Measurements from ENCODE around the gene RXRB. TPM values are rescaled to one million over a fixed set of nuclear protein-coding genes. Genes with fewer than 3 reads are reported as not detected.

RXRB gene
- polyA plus RNA-seq, 3 donors, result 4.5 to 74.5 (median 5.1) TPM

- 100% methylated on average over 3 of the region's 18 CpGs for WGBS (ENCODE audit: insufficient coverage)
- H3K4me3 ChIP-seq (replicated peaks in 1 of 3; ENCODE audit: low read depth in 2 of 3, low read length in 3 of 3), result no peak overlapping the region
- H3K4me1 ChIP-seq (ENCODE audit: control insufficient read depth in 1 of 2, insufficient read depth in 2 of 2, low read length in 2 of 2), result peaks cover 27 to 35% of the 10 kb centered on the region in 2 donors
- Mint-ChIP-seq H3K9me3 (peaks cover 0 to 7% (median 0%) of the 10 kb centered on the region in 7 donors), H3K4me3 (peak overlapping the region in 1 of 2 donors; percentile 42), H3K4me1 (peaks cover 32% of the 10 kb centered on the region), H3K27me3 (ENCODE audit: low read depth in 3 of 3) (peaks cover 26 to 38% (median 30%) of the 10 kb centered on the region in 3 donors), H3K27ac (peak overlapping the region in 1 of 7 donors; percentile 46), H3K36me3 (peaks cover 23 to 29% of the 10 kb centered on the region in 2 donors)
- TF ChIP-seq, protein P1, sequence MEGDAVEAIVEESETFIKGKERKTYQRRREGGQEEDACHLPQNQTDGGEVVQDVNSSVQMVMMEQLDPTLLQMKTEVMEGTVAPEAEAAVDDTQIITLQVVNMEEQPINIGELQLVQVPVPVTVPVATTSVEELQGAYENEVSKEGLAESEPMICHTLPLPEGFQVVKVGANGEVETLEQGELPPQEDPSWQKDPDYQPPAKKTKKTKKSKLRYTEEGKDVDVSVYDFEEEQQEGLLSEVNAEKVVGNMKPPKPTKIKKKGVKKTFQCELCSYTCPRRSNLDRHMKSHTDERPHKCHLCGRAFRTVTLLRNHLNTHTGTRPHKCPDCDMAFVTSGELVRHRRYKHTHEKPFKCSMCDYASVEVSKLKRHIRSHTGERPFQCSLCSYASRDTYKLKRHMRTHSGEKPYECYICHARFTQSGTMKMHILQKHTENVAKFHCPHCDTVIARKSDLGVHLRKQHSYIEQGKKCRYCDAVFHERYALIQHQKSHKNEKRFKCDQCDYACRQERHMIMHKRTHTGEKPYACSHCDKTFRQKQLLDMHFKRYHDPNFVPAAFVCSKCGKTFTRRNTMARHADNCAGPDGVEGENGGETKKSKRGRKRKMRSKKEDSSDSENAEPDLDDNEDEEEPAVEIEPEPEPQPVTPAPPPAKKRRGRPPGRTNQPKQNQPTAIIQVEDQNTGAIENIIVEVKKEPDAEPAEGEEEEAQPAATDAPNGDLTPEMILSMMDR (IDR thresholded peaks at IDR 0.05), result no peak
- H4K20me1 ChIP-seq (ENCODE audit: insufficient read depth, low read length), result no peaks in the 10 kb centered on the region
- no peak for DNase-seq
- no peaks in the 10 kb centered on the region for H3K79me2 ChIP-seq (ENCODE audit: insufficient read depth, low read length)
- no peaks in the 10 kb centered on the region for H3K9me3 ChIP-seq (replicated peaks in 1 of 2; ENCODE audit: control insufficient read depth in 1 of 2, insufficient read depth in 1 of 2, low read length in 2 of 2)
- peaks cover 10 to 29% of the 10 kb centered on the region in 2 donors for H3K36me3 ChIP-seq (replicated peaks in 1 of 2; ENCODE audit: control insufficient read depth in 1 of 2, insufficient read depth in 2 of 2, low read length in 2 of 2)
- H2AFZ ChIP-seq (ENCODE audit: insufficient read depth, low read depth, low read length, poor library complexity, severe bottlenecking), result no peak overlapping the region
- peaks cover 10 to 28% of the 10 kb centered on the region in 2 donors for H3K27me3 ChIP-seq (ENCODE audit: control insufficient read depth in 2 of 2, insufficient read depth in 2 of 2, low read length in 2 of 2)
- no peak overlapping the region for H3K9ac ChIP-seq (ENCODE audit: insufficient read depth, low read length, poor library complexity, severe bottlenecking)
- H3K4me2 ChIP-seq (replicated peaks; ENCODE audit: extremely low read depth, low read length, poor library complexity, severe bottlenecking), result no peak overlapping the region
- intact Hi-C loops (cut with micrococcal nuclease), result loop anchor here in 1 of 2 donors (5.0 kb wide), 1 partner anchor 35 kb away; no protein-coding TSS in a partner anchor
- no peak overlapping the region for H3K27ac ChIP-seq (ENCODE audit: low read depth in 1 of 2, low read length in 2 of 2)
These were observed 11.4 kb upstream of the RXRB start for GRCh38 chr6:33211666-33212422.

GRCh38 chr6:33211136-33211535 lies 10.7 kb upstream of the RXRB start:
- H2AFZ ChIP-seq (ENCODE audit: insufficient read depth, low read depth, low read length, poor library complexity, severe bottlenecking), result no peak overlapping the region
- H3K4me2 ChIP-seq (replicated peaks; ENCODE audit: extremely low read depth, low read length, poor library complexity, severe bottlenecking), result no peak overlapping the region
- intact Hi-C loops (cut with micrococcal nuclease), result loop anchor here in 1 of 2 donors (5.0 kb wide), 1 partner anchor 36 kb away; no protein-coding TSS in a partner anchor
- H3K27me3 ChIP-seq (ENCODE audit: control insufficient read depth in 2 of 2, insufficient read depth in 2 of 2, low read length in 2 of 2), result peaks cover 10 to 28% of the 10 kb centered on the region in 2 donors
- Mint-ChIP-seq H3K36me3 (peaks cover 23 to 29% of the 10 kb centered on the region in 2 donors), H3K4me3 (no peak overlapping the region), H3K27ac (no peak overlapping the region), H3K9me3 (peaks cover 0 to 7% (median 0%) of the 10 kb centered on the region in 7 donors), H3K4me1 (peaks cover 34% of the 10 kb centered on the region), H3K27me3 (ENCODE audit: low read depth in 3 of 3) (peaks cover 24 to 45% (median 30%) of the 10 kb centered on the region in 3 donors)
- TF ChIP-seq, protein P1 (IDR thresholded peaks at IDR 0.05), result no peak
- 93% methylated on average over 6 of the region's 17 CpGs for WGBS (ENCODE audit: insufficient coverage)
- H3K27ac ChIP-seq (ENCODE audit: low read depth in 1 of 2, low read length in 2 of 2), result no peak overlapping the region
- no peaks in the 10 kb centered on the region for H3K9me3 ChIP-seq (replicated peaks in 1 of 2; ENCODE audit: control insufficient read depth in 1 of 2, insufficient read depth in 1 of 2, low read length in 2 of 2)
- H3K79me2 ChIP-seq (ENCODE audit: insufficient read depth, low read length), result no peaks in the 10 kb centered on the region
- DNase-seq, result no peak
- H3K4me3 ChIP-seq (replicated peaks in 1 of 3; ENCODE audit: low read depth in 2 of 3, low read length in 3 of 3), result no peak overlapping the region
- H4K20me1 ChIP-seq (ENCODE audit: insufficient read depth, low read length), result no peaks in the 10 kb centered on the region
- H3K4me1 ChIP-seq (ENCODE audit: control insufficient read depth in 1 of 2, insufficient read depth in 2 of 2, low read length in 2 of 2), result peaks cover 27 to 35% of the 10 kb centered on the region in 2 donors
- peaks cover 10 to 29% of the 10 kb centered on the region in 2 donors for H3K36me3 ChIP-seq (replicated peaks in 1 of 2; ENCODE audit: control insufficient read depth in 1 of 2, insufficient read depth in 2 of 2, low read length in 2 of 2)
- no peak overlapping the region for H3K9ac ChIP-seq (ENCODE audit: insufficient read depth, low read length, poor library complexity, severe bottlenecking)
